HG03354 (cell line): Measurements from ENCODE around the gene C13orf42.

ENCODE experiments used
- ATAC-seq: cut with Tn5 transposase; IDR thresholded peaks from one replicate; pipeline ENCODE4 v1.9.1; 2021; ENCODE audit warnings: mild to moderate bottlenecking; ENCODE audit not compliant: unreplicated experiment, poor library complexity, severe bottlenecking

Gene C13orf42

GRCh38 chr13:51040431-51040830, 70.6 kb downstream of the C13orf42 start:
- ATAC-seq, result no peak

GRCh38 chr13:51036418-51036817, 74.7 kb downstream of the C13orf42 start:
- ATAC-seq, result no peak

- no peak for ATAC-seq
Measured at GRCh38 chr13:51035978-51036377, 75.1 kb downstream of the C13orf42 start.

GRCh38 chr13:51035469-51035868, 75.6 kb downstream of the C13orf42 start:
- no peak for ATAC-seq

- no peak for ATAC-seq
Measured at GRCh38 chr13:51034906-51035305, 76.2 kb downstream of the C13orf42 start.

GRCh38 chr13:51033421-51034185, 77.5 kb downstream of the C13orf42 start:
- no peak for ATAC-seq

- ATAC-seq, result no peak
Measured at GRCh38 chr13:51032831-51033230, 78.2 kb downstream of the C13orf42 start.
